ENCODE measurements around the gene WNT7A.

Gene WNT7A

GRCh38 chr3:13791198-13792050 lies 88.4 kb downstream of the WNT7A start:
- no peak for DNase-seq

- DNase-seq: no peak
Measured at GRCh38 chr3:13790376-13791197, 89.3 kb downstream of the WNT7A start.

GRCh38 chr3:13788522-13789424 lies 91.1 kb downstream of the WNT7A start:
- no peak for DNase-seq

- DNase-seq: no peak
Measured at GRCh38 chr3:13787533-13788132, 92.2 kb downstream of the WNT7A start.

GRCh38 chr3:13786811-13787210 lies 93.1 kb downstream of the WNT7A start:
- no peak for DNase-seq

GRCh38 chr3:13785853-13786436 lies 93.9 kb downstream of the WNT7A start:
- DNase-seq: no peak

- no peak for DNase-seq
Measured at GRCh38 chr3:13785351-13785750, 94.5 kb downstream of the WNT7A start.

- DNase-seq: no peak
Measured at GRCh38 chr3:13783476-13783875, 96.4 kb downstream of the WNT7A start.

GRCh38 chr3:13782501-13782900 lies 97.4 kb downstream of the WNT7A start:
- no peak for DNase-seq

- DNase-seq: no peak
Measured at GRCh38 chr3:13781417-13781816, 98.5 kb downstream of the WNT7A start.

GRCh38 chr3:13780432-13781176 lies 99.3 kb downstream of the WNT7A start:
- no peak for DNase-seq

- no peak for DNase-seq
Measured at GRCh38 chr3:13776253-13777050, 103.4 kb downstream of the WNT7A start.

- DNase-seq: no peak
Measured at GRCh38 chr3:13772885-13773745, 106.8 kb downstream of the WNT7A start.

- no peak for DNase-seq
Measured at GRCh38 chr3:13772321-13772745, 107.5 kb downstream of the WNT7A start.

- no peak for DNase-seq
Measured at GRCh38 chr3:13771496-13771895, 108.4 kb downstream of the WNT7A start.

GRCh38 chr3:13770170-13771169 lies 109.4 kb downstream of the WNT7A start:
- no peak for DNase-seq

GRCh38 chr3:13769422-13769821 lies 110.4 kb downstream of the WNT7A start:
- no peak for DNase-seq

GRCh38 chr3:13768453-13768852 lies 111.4 kb downstream of the WNT7A start:
- no peak for DNase-seq

Measured in CD4-positive, alpha-beta T cell treated with Interleukin-4 for 4 hours (primary cell).